CD4-positive, alpha-beta memory T cell (primary cell): ENCODE data around the gene RABEPK. TPM values are rescaled to one million over a fixed set of nuclear protein-coding genes. Genes with fewer than 3 reads are reported as not detected.
"Not testable (repeated sequence)": the region's sequence is repeated elsewhere in the genome, so short reads cannot be mapped to it uniquely, and the experiment has no call there.

Experiments
- CTCF ChIA-PET: fragments of 350-600 bp; sonication (Branson Sonifier 250); formaldehyde crosslinking; loops from one replicate; lab custom pipeline; 2021; ENCODE audit warnings: inconsistent platforms; ENCODE audit not compliant: partially characterized antibody; lab: Charles Lee
- POLR2A ChIA-PET: fragments of 350-600 bp; sonication (Branson Sonifier 250); formaldehyde crosslinking; loops from one replicate; lab custom pipeline; 2021; ENCODE audit not compliant: partially characterized antibody; lab: Charles Lee
- DNase-seq, 5 donors: peaks; one replicate each; pipeline versions ENCODE4 v3.0.0 to v3.0.0-alpha.2; 2020 to 2022; ENCODE audit warnings: mixed read lengths in 1 of 5
- H3K27ac ChIP-seq: one replicate; pipeline ENCODE4 v1.7.0; 2013; ENCODE audit warnings: low read depth, low read length
- H3K27me3 ChIP-seq: 2 replicates; pipeline ENCODE4 v1.7.0; 2013; ENCODE audit warnings: mild to moderate bottlenecking, low read length, moderate library complexity; ENCODE audit not compliant: insufficient read depth
- H3K36me3 ChIP-seq: 2 replicates; pipeline ENCODE4 v1.7.0; 2013; ENCODE audit warnings: mild to moderate bottlenecking, low read length, moderate library complexity; ENCODE audit not compliant: insufficient read depth
- H3K4me1 ChIP-seq: 2 replicates; pipeline ENCODE4 v1.7.0; 2013; ENCODE audit warnings: mild to moderate bottlenecking, low read length, moderate library complexity; ENCODE audit not compliant: insufficient read depth
- H3K4me3 ChIP-seq, 2 donors: one replicate each; pipeline ENCODE4 v1.7.0; 2013; ENCODE audit warnings: low read length in 2 of 2, mild to moderate bottlenecking in 1 of 2
- H3K9me3 ChIP-seq, 2 donors: one replicate each; pipeline ENCODE4 v1.7.0; 2013; ENCODE audit warnings: low read length in 2 of 2, control low read depth in 1 of 2; ENCODE audit not compliant: control insufficient read depth in 1 of 2
- H3K27ac Mint-ChIP-seq, 7 donors: one replicate each; pipeline ENCODE4 v1.8.0; 2020 to 2021; ENCODE audit warnings: mixed read lengths in 7 of 7, mild to moderate bottlenecking in 6 of 7, inconsistent platforms in 3 of 7, moderate library complexity in 3 of 7
- H3K27me3 Mint-ChIP-seq, 2 donors: one replicate each; pipeline ENCODE4 v1.8.0; 2020 to 2021; ENCODE audit warnings: mixed read lengths in 2 of 2
- H3K36me3 Mint-ChIP-seq, 2 donors: one replicate each; pipeline ENCODE4 v1.8.0; 2020 to 2021; ENCODE audit warnings: mixed read lengths in 2 of 2, inconsistent platforms in 1 of 2, mild to moderate bottlenecking in 1 of 2
- H3K4me1 Mint-ChIP-seq, 4 donors: one replicate each; pipeline ENCODE4 v1.8.0; 2020 to 2021; ENCODE audit warnings: mixed read lengths in 4 of 4, mild to moderate bottlenecking in 1 of 4
- H3K4me3 Mint-ChIP-seq, 8 donors: one replicate each; pipeline ENCODE4 v1.8.0; 2020 to 2021; ENCODE audit warnings: mixed read lengths in 8 of 8, mild to moderate bottlenecking in 7 of 8, moderate library complexity in 6 of 8, inconsistent platforms in 3 of 8
- H3K9me3 Mint-ChIP-seq, 8 donors: one replicate each; pipeline ENCODE4 v1.8.0; 2020 to 2021; ENCODE audit warnings: mixed read lengths in 8 of 8, mild to moderate bottlenecking in 5 of 8, inconsistent platforms in 3 of 8, moderate library complexity in 1 of 8
- intact Hi-C: fragments of 100-400 bp; cut with micrococcal nuclease; formaldehyde crosslinking; loops from one replicate; pipeline ENCODE4 v1.15.1; 2023
- polyA plus RNA-seq, 2 donors: library from polyadenylated mRNA; unstranded; fragments of 300-500 nt; fragmentation: Illumina TruSeq; gene quantifications; one replicate each; pipeline ENCODE4 v1.2.3, GENCODE V29; 2021
- total RNA-seq, 2 experiments: library from RNA; stranded (reverse); gene quantifications; one replicate each; pipeline ENCODE4 v1.2.3, GENCODE V29; 2021

The RABEPK gene
- total and polyA plus RNA-seq, 4 experiments from 2014 or later, result 12.2 to 43.3 (median 24.7) TPM

GRCh38 chr9:125190361-125190801 is 10.0 kb upstream of the RABEPK start:
- Mint-ChIP-seq H3K27me3 (no peaks in the 10 kb centered on the region), H3K27ac (peak overlapping the region; percentile 89 to 97 (median 94)), H3K4me1 (peaks cover 27 to 76% (median 53%) of the 10 kb centered on the region in 4 donors), H3K4me3 (peak overlapping the region; percentile 89 to 98 (median 94)), H3K36me3 (peaks cover 0 to 21% of the 10 kb centered on the region in 2 donors), H3K9me3 (no peaks in the 10 kb centered on the region)
- CTCF ChIA-PET, result interaction anchor here (1.4 to 2.8 kb wide), 2 partner anchors 10 to 51 kb away, joined by 10 to 20 read pairs; partner anchors contain the start of genes HSPA5 and RABEPK
- Histone ChIP-seq H3K4me3 (peak overlapping the region; percentile 84 to 100), H3K27ac (peak overlapping the region; percentile 97), H3K4me1 (peaks cover 81% of the 10 kb centered on the region), H3K9me3 (no peaks in the 10 kb centered on the region), H3K27me3 (no peaks in the 10 kb centered on the region), H3K36me3 (no peaks in the 10 kb centered on the region)
- peak in 2 of 5 donors; percentile 16 to 40 for DNase-seq
- intact Hi-C loops, result no loop called here
- POLR2A ChIA-PET, result interaction anchor here (0.6 to 4.3 kb wide), 9 partner anchors 10 to 419 kb away, joined by 3 to 61 read pairs (median 4); partner anchors contain the start of genes ARPC5L, HSPA5, NR6A1 and RABEPK

GRCh38 chr9:125194466-125194865 is 5.9 kb upstream of the RABEPK start:
- intact Hi-C loops, H3K9me3 ChIP-seq, H3K27me3 ChIP-seq, H3K27me3 Mint-ChIP-seq, H3K9me3 Mint-ChIP-seq, H3K36me3 ChIP-seq, DNase-seq, H3K36me3 Mint-ChIP-seq: not testable (repeated sequence)
- Mint-ChIP-seq H3K4me1 (peaks cover 34 to 75% (median 56%) of the 10 kb centered on the region in 4 donors), H3K4me3 (peak overlapping the region; percentile 79 to 91 (median 86)), H3K27ac (peak overlapping the region; percentile 93 to 97 (median 96))
- ChIA-PET POLR2A (interaction anchor here (0.7 to 2.8 kb wide), 9 partner anchors 8 to 424 kb away, joined by 3 to 42 read pairs (median 4); partner anchors contain the start of genes GAPVD1, HSPA5 and NR6A1), CTCF (interaction anchor here (1.0 kb wide), 1 partner anchor 47 kb away, joined by 4 read pairs; the partner anchor contains the start of gene HSPA5)
- peak overlapping the region; percentile 39 for H3K27ac ChIP-seq
- peak overlapping the region; percentile 20 to 23 for H3K4me3 ChIP-seq
- peaks cover 81% of the 10 kb centered on the region for H3K4me1 ChIP-seq

- H3K27me3 Mint-ChIP-seq, DNase-seq, H3K27me3 ChIP-seq, H3K36me3 Mint-ChIP-seq, H3K36me3 ChIP-seq, H3K9me3 Mint-ChIP-seq, H3K27ac ChIP-seq, H3K9me3 ChIP-seq, intact Hi-C loops: not testable (repeated sequence)
- peak overlapping the region; percentile 84 to 97 (median 94) for H3K27ac Mint-ChIP-seq
- H3K4me3 ChIP-seq, result peak overlapping the region in 1 of 2 donors; percentile 48
- ChIA-PET CTCF (interaction anchor here (1.0 kb wide), 1 partner anchor 46 kb away, joined by 4 read pairs; the partner anchor contains the start of gene HSPA5), POLR2A (interaction anchor here (0.6 to 2.8 kb wide), 15 partner anchors 9 to 1776 kb away, joined by 3 to 42 read pairs (median 4); partner anchors contain the start of genes GAPVD1 and HSPA5)
- H3K4me1 ChIP-seq, result peaks cover 77% of the 10 kb centered on the region
- H3K4me1 Mint-ChIP-seq, result peaks cover 32 to 70% (median 54%) of the 10 kb centered on the region in 4 donors
- H3K4me3 Mint-ChIP-seq, result peak overlapping the region; percentile 79 to 91 (median 86)
These were observed 4.8 kb upstream of the RABEPK start for GRCh38 chr9:125195591-125195990.

GRCh38 chr9:125202846-125203618 is 2.7 kb downstream of the RABEPK start:
- Mint-ChIP-seq H3K4me3 (peak overlapping the region in 1 of 8 donors; percentile 16), H3K27ac (peak overlapping the region in 3 of 7 donors; percentile 12 to 48 (median 42)), H3K4me1 (peaks cover 20 to 32% (median 24%) of the 10 kb centered on the region in 4 donors), H3K27me3 (no peaks in the 10 kb centered on the region), H3K36me3 (peaks cover 29 to 43% of the 10 kb centered on the region in 2 donors), H3K9me3 (no peaks in the 10 kb centered on the region)
- Histone ChIP-seq H3K9me3 (no peaks in the 10 kb centered on the region), H3K4me1 (peaks cover 21% of the 10 kb centered on the region), H3K27me3 (no peaks in the 10 kb centered on the region), H3K27ac (no peak overlapping the region), H3K4me3 (no peak overlapping the region), H3K36me3 (peaks cover 29% of the 10 kb centered on the region)
- DNase-seq, result no peak
- intact Hi-C loops, result loop anchor here (5.0 kb wide), 1 partner anchor 431 kb away; the partner anchor contains the start of gene NR6A1
- ChIA-PET POLR2A (interaction anchor here (7.5 kb wide), 1 partner anchor 39 kb away, joined by 82 read pairs; the partner anchor contains the start of gene HSPA5), CTCF (interaction anchor here (1.2 to 1.6 kb wide), 2 partner anchors 9 to 14 kb away, joined by 3 read pairs; no protein-coding TSS in a partner anchor)

- no peak for DNase-seq
- H3K27ac ChIP-seq, result no peak overlapping the region
- no peaks in the 10 kb centered on the region for H3K9me3 ChIP-seq
- H3K27me3 ChIP-seq, result no peaks in the 10 kb centered on the region
- intact Hi-C loops, result loop anchor here (5.0 kb wide), 1 partner anchor 432 kb away; the partner anchor contains the start of gene NR6A1
- Mint-ChIP-seq H3K9me3 (no peaks in the 10 kb centered on the region), H3K36me3 (peaks cover 38 to 53% of the 10 kb centered on the region in 2 donors), H3K4me3 (peak overlapping the region in 1 of 8 donors; percentile 32), H3K27me3 (no peaks in the 10 kb centered on the region), H3K4me1 (peaks cover 15 to 27% (median 19%) of the 10 kb centered on the region in 4 donors), H3K27ac (peak overlapping the region in 1 of 7 donors; percentile 84)
- ChIA-PET POLR2A (interaction anchor here (1.1 to 1.3 kb wide), 2 partner anchors 14 to 37 kb away, joined by 3 to 4 read pairs; partner anchors contain the start of gene HSPA5), CTCF (no interaction called here)
- H3K36me3 ChIP-seq, result peaks cover 29% of the 10 kb centered on the region
- H3K4me3 ChIP-seq, result no peak overlapping the region
- peaks cover 13% of the 10 kb centered on the region for H3K4me1 ChIP-seq
These were observed 4.1 kb downstream of the RABEPK start for GRCh38 chr9:125204477-125204876.

GRCh38 chr9:125214186-125214585 is 13.8 kb downstream of the RABEPK start:
- no peaks in the 10 kb centered on the region for H3K9me3 ChIP-seq
- intact Hi-C loops, result no loop called here
- H3K27ac ChIP-seq, result no peak overlapping the region
- Mint-ChIP-seq H3K4me3 (no peak overlapping the region), H3K27me3 (no peaks in the 10 kb centered on the region), H3K27ac (no peak overlapping the region), H3K4me1 (peaks cover 0 to 2% (median under 1%) of the 10 kb centered on the region in 4 donors), H3K9me3 (no peaks in the 10 kb centered on the region), H3K36me3 (peaks cover 36 to 46% of the 10 kb centered on the region in 2 donors)
- ChIA-PET CTCF (no interaction called here), POLR2A (no interaction called here)
- no peaks in the 10 kb centered on the region for H3K27me3 ChIP-seq
- DNase-seq, result no peak
- H3K36me3 ChIP-seq, result peaks cover 5% of the 10 kb centered on the region
- H3K4me3 ChIP-seq, result no peak overlapping the region
- no peaks in the 10 kb centered on the region for H3K4me1 ChIP-seq
